WTC11 (cell line): Measurements from ENCODE around the gene BCAS3. TPM values are rescaled to one million over a fixed set of nuclear protein-coding genes. Genes with fewer than 3 reads are reported as not detected.

ENCODE experiments used
- ATAC-seq: fragments of 200-7000 bp; cut with Tn5 transposase; 2 replicates; pipeline ENCODE4 v1.10.0; 2021; ENCODE audit warnings: mild to moderate bottlenecking, moderate library complexity
- CTCF ChIA-PET: fragments of 300-600 bp; sonication (Branson Sonifier 250); formaldehyde crosslinking; loops from one replicate; lab custom pipeline; 2021; ENCODE audit warnings: antibody characterized with exemption; lab: Charles Lee
- POLR2A ChIA-PET: fragments of 350-600 bp; sonication (Branson Sonifier 250); formaldehyde crosslinking; loops from one replicate; lab custom pipeline; 2021; ENCODE audit warnings: antibody characterized with exemption; lab: Charles Lee
- DNase-seq: peaks from one replicate; pipeline ENCODE4 v3.0.0; 2021; ENCODE audit warnings: low spot score
- H3K27ac Mint-ChIP-seq: 2 replicates; pipeline ENCODE4 v1.8.0; 2021; ENCODE audit warnings: mixed read lengths
- H3K27me3 Mint-ChIP-seq: 2 replicates; pipeline ENCODE4 v1.8.0; 2021; ENCODE audit warnings: low read depth, mild to moderate bottlenecking, moderate library complexity, mixed read lengths
- H3K36me3 Mint-ChIP-seq: 2 replicates; pipeline ENCODE4 v1.8.0; 2021; ENCODE audit warnings: mixed read lengths
- H3K4me1 Mint-ChIP-seq: 2 replicates; pipeline ENCODE4 v1.8.0; 2022; ENCODE audit warnings: mixed read lengths
- H3K4me3 Mint-ChIP-seq: 2 replicates; pipeline ENCODE4 v1.8.0; 2021; ENCODE audit warnings: mild to moderate bottlenecking, moderate library complexity, mixed read lengths
- H3K9me3 Mint-ChIP-seq: 2 replicates; pipeline ENCODE4 v1.8.0; 2021; ENCODE audit warnings: mixed read lengths
- ATF1 ChIP-seq: sonication (generic); formaldehyde crosslinking; IDR thresholded peaks from 2 replicates; pipeline ENCODE4 v1.8.1; 2023; ENCODE audit warnings: mild to moderate bottlenecking, moderate library complexity, missing genetic modification reagents
- CREB1 ChIP-seq: sonication (generic); formaldehyde crosslinking; IDR thresholded peaks from 2 replicates; pipeline ENCODE4 v1.8.0; 2023; ENCODE audit warnings: mild to moderate bottlenecking, missing genetic modification reagents
- CTCF ChIP-seq: fragments of 200-600 bp; IDR thresholded peaks from 2 replicates; pipeline ENCODE4 v1.8.0; 2022; ENCODE audit warnings: antibody characterized with exemption
- ERG ChIP-seq: fragments of 250-450 bp; sonication (Bioruptor Pico); IDR thresholded peaks from 2 replicates; pipeline ENCODE4 v1.8.0; 2021; ENCODE audit warnings: mild to moderate bottlenecking
- ESRRA ChIP-seq: sonication (generic); formaldehyde crosslinking; IDR thresholded peaks from 2 replicates; pipeline ENCODE4 v1.8.1; 2022; ENCODE audit warnings: mild to moderate bottlenecking, missing genetic modification reagents, borderline replicate concordance
- FOXP4 ChIP-seq: sonication (generic); formaldehyde crosslinking; IDR thresholded peaks from 2 replicates; pipeline ENCODE4 v1.8.0; 2022; ENCODE audit warnings: mild to moderate bottlenecking, missing genetic modification reagents
- IRF2 ChIP-seq: sonication (generic); formaldehyde crosslinking; IDR thresholded peaks from 2 replicates; pipeline ENCODE4 v1.8.0; 2022; ENCODE audit warnings: low read depth, missing genetic modification reagents, borderline replicate concordance
- MXD4 ChIP-seq: fragments of 250-450 bp; sonication (Bioruptor Pico); IDR thresholded peaks from 2 replicates; pipeline ENCODE4 v1.8.0; 2021; ENCODE audit warnings: mild to moderate bottlenecking, moderate library complexity, borderline replicate concordance
- NR2C2 ChIP-seq: sonication (generic); formaldehyde crosslinking; IDR thresholded peaks from 2 replicates; pipeline ENCODE4 v1.8.0; 2022; ENCODE audit warnings: mild to moderate bottlenecking, missing genetic modification reagents
- NR3C1 ChIP-seq: sonication (generic); formaldehyde crosslinking; conservative IDR thresholded peaks from 2 replicates; pipeline ENCODE4 v1.8.1; 2023; ENCODE audit warnings: low read depth, mild to moderate bottlenecking, missing genetic modification reagents
- PREB ChIP-seq: sonication (generic); formaldehyde crosslinking; IDR thresholded peaks from 2 replicates; pipeline ENCODE4 v1.8.1; 2022; ENCODE audit warnings: mild to moderate bottlenecking, missing genetic modification reagents, moderate library complexity, borderline replicate concordance
- PRRX2 ChIP-seq: fragments of 250-450 bp; sonication (Bioruptor Pico); IDR thresholded peaks from 2 replicates; pipeline ENCODE4 v1.8.0; 2021; ENCODE audit warnings: mild to moderate bottlenecking
- RELA ChIP-seq: sonication (generic); formaldehyde crosslinking; IDR thresholded peaks from 2 replicates; pipeline ENCODE4 v1.8.1; 2022; ENCODE audit warnings: missing genetic modification reagents, mild to moderate bottlenecking, borderline replicate concordance
- STAT6 ChIP-seq: sonication (generic); formaldehyde crosslinking; conservative IDR thresholded peaks from 2 replicates; pipeline ENCODE4 v1.8.1; 2023; ENCODE audit warnings: mild to moderate bottlenecking, low read depth, missing genetic modification reagents, moderate library complexity
- TEAD1 ChIP-seq: sonication (generic); formaldehyde crosslinking; IDR thresholded peaks from 2 replicates; pipeline ENCODE4 v1.8.0; 2022; ENCODE audit warnings: mild to moderate bottlenecking, missing genetic modification reagents
- ZNF121 ChIP-seq: sonication (generic); formaldehyde crosslinking; IDR thresholded peaks from 2 replicates; pipeline ENCODE4 v1.8.0; 2023; ENCODE audit warnings: missing genetic modification reagents
- ZNF138 ChIP-seq: sonication (generic); formaldehyde crosslinking; conservative IDR thresholded peaks from 2 replicates; pipeline ENCODE4 v1.8.1; 2022; ENCODE audit warnings: mild to moderate bottlenecking, moderate library complexity, missing genetic modification reagents
- ZNF425 ChIP-seq: fragments of 250-450 bp; sonication (Bioruptor Pico); conservative IDR thresholded peaks from 2 replicates; pipeline ENCODE4 v1.9.0; 2021; ENCODE audit warnings: mild to moderate bottlenecking
- ZNF532 ChIP-seq: fragments of 250-450 bp; sonication (Bioruptor Pico); IDR thresholded peaks from 2 replicates; pipeline ENCODE4 v1.9.0; 2021; ENCODE audit warnings: mild to moderate bottlenecking, borderline replicate concordance
- total RNA-seq: library from RNA; stranded (reverse); gene quantifications from 3 replicates; pipeline ENCODE4 v1.2.3, GENCODE V29; 2021

BCAS3 gene
- total RNA-seq, 1 experiment from 2014 or later: 15.5 TPM

- no peaks in the 10 kb centered on the region for H3K36me3 Mint-ChIP-seq
- H3K4me3 Mint-ChIP-seq: no peak overlapping the region
- H3K27ac Mint-ChIP-seq: no peak overlapping the region
- peaks cover 12% of the 10 kb centered on the region; the same call in 1 of the 2 replicates for H3K4me1 Mint-ChIP-seq
- H3K27me3 Mint-ChIP-seq: no peaks in the 10 kb centered on the region; the same call in 1 of the 2 replicates
- ChIA-PET POLR2A (no interaction called here), CTCF (no interaction called here)
- no peak for ATAC-seq
- TF ChIP-seq FOXP4 (CRISPR knock-in tag): no peak
- no peak for TF ChIP-seq ESRRA (CRISPR knock-in tag)
- no peak for TF ChIP-seq PREB (CRISPR knock-in tag)
- TF ChIP-seq ATF1 (CRISPR knock-in tag): no peak
- TF ChIP-seq IRF2 (CRISPR knock-in tag): no peak
- no peak for TF ChIP-seq PRRX2 (CRISPR knock-in tag)
- no peak for TF ChIP-seq ZNF532 (CRISPR knock-in tag)
- no peak for TF ChIP-seq STAT6 (CRISPR knock-in tag)
- TF ChIP-seq CTCF: no peak
- TF ChIP-seq NR2C2 (CRISPR knock-in tag): no peak
- no peak for TF ChIP-seq TEAD1 (CRISPR knock-in tag)
- TF ChIP-seq NR3C1 (CRISPR knock-in tag): no peak
- TF ChIP-seq ZNF121 (CRISPR knock-in tag): no peak
- TF ChIP-seq ZNF425 (CRISPR knock-in tag): no peak
- TF ChIP-seq ERG (CRISPR knock-in tag): no peak
- TF ChIP-seq MXD4 (CRISPR knock-in tag): no peak
- TF ChIP-seq ZNF138 (CRISPR knock-in tag): no peak
- no peak for TF ChIP-seq CREB1
- no peak for TF ChIP-seq RELA (CRISPR knock-in tag)
- no peak for DNase-seq
- H3K9me3 Mint-ChIP-seq: no peaks in the 10 kb centered on the region
Measured at GRCh38 chr17:61380836-61381525, 703.3 kb downstream of the BCAS3 start.
